ENCODE results near the gene PTTG1IP.
"Not testable (repeated sequence)": the region's sequence is repeated elsewhere in the genome, so short reads cannot be mapped to it uniquely, and the experiment has no call there.

Gene PTTG1IP

GRCh38 chr21:44838951-44839350 lies 34.5 kb downstream of the PTTG1IP start:
- DNase-seq: no peak

- no peak for DNase-seq
Observed at GRCh38 chr21:44838039-44838895, 35.2 kb downstream of the PTTG1IP start.

GRCh38 chr21:44837537-44837936 lies 36.0 kb downstream of the PTTG1IP start:
- DNase-seq: no peak

GRCh38 chr21:44836666-44837471 lies 36.6 kb downstream of the PTTG1IP start:
- no peak for DNase-seq

- DNase-seq: no peak
Observed at GRCh38 chr21:44836349-44836665, 37.2 kb downstream of the PTTG1IP start.

- DNase-seq: no peak
Observed at GRCh38 chr21:44835647-44835973, 37.9 kb downstream of the PTTG1IP start.

- no peak for DNase-seq
Observed at GRCh38 chr21:44834951-44835646, 38.4 kb downstream of the PTTG1IP start.

GRCh38 chr21:44834231-44834950 lies 39.1 kb downstream of the PTTG1IP start:
- no peak for DNase-seq

- no peak for DNase-seq
Observed at GRCh38 chr21:44833663-44834062, 39.8 kb downstream of the PTTG1IP start.

GRCh38 chr21:44832516-44833255 lies 40.8 kb downstream of the PTTG1IP start:
- DNase-seq: not testable (repeated sequence)

- DNase-seq: no peak
Observed at GRCh38 chr21:44831227-44831860, 42.1 kb downstream of the PTTG1IP start.

GRCh38 chr21:44829507-44830092 lies 43.9 kb downstream of the PTTG1IP start:
- no peak for DNase-seq

- DNase-seq: no peak
Observed at GRCh38 chr21:44828362-44829056, 45.0 kb downstream of the PTTG1IP start.

- DNase-seq: no peak
Observed at GRCh38 chr21:44823179-44823660, 50.3 kb downstream of the PTTG1IP start.

GRCh38 chr21:44822484-44823178 lies 50.9 kb downstream of the PTTG1IP start:
- DNase-seq: no peak

- no peak for DNase-seq
Observed at GRCh38 chr21:44820851-44821250, 52.6 kb downstream of the PTTG1IP start.

- no peak for DNase-seq
Observed at GRCh38 chr21:44819283-44820243, 53.9 kb downstream of the PTTG1IP start.

- DNase-seq: no peak
Observed at GRCh38 chr21:44818640-44819011, 54.9 kb downstream of the PTTG1IP start.
